GM21576 (cell line): ENCODE data around the gene GRM1.

Source experiments
- ATAC-seq: cut with Tn5 transposase; IDR thresholded peaks from one replicate; pipeline ENCODE4 v1.9.1; 2021; ENCODE audit warnings: mild to moderate bottlenecking, moderate library complexity; ENCODE audit not compliant: unreplicated experiment

Gene GRM1

GRCh38 chr6:146361128-146361924, 332.5 kb downstream of the GRM1 start:
- no peak for ATAC-seq

GRCh38 chr6:146363838-146364607, 335.2 kb downstream of the GRM1 start:
- no peak for ATAC-seq

- ATAC-seq, result no peak
These were observed 336.1 kb downstream of the GRM1 start for GRCh38 chr6:146364816-146365594.

- no peak for ATAC-seq
These were observed 338.2 kb downstream of the GRM1 start for GRCh38 chr6:146367061-146367460.

- ATAC-seq, result no peak
These were observed 341.0 kb downstream of the GRM1 start for GRCh38 chr6:146369866-146370265.

- ATAC-seq, result no peak
These were observed 352.6 kb downstream of the GRM1 start for GRCh38 chr6:146381486-146381885.

GRCh38 chr6:146388736-146389364, 360.0 kb downstream of the GRM1 start:
- no peak for ATAC-seq

- no peak for ATAC-seq
These were observed 360.9 kb downstream of the GRM1 start for GRCh38 chr6:146389740-146390139.

GRCh38 chr6:146397638-146398037, 368.8 kb downstream of the GRM1 start:
- no peak for ATAC-seq

- no peak for ATAC-seq
These were observed 373.6 kb downstream of the GRM1 start for GRCh38 chr6:146402476-146402875.

GRCh38 chr6:146408583-146408982, 379.7 kb downstream of the GRM1 start:
- ATAC-seq, result no peak

GRCh38 chr6:146410851-146411595, 382.2 kb downstream of the GRM1 start:
- ATAC-seq, result no peak

- ATAC-seq, result no peak
These were observed 390.7 kb downstream of the GRM1 start for GRCh38 chr6:146419576-146419975.

- no peak for ATAC-seq
These were observed 391.4 kb downstream of the GRM1 start for GRCh38 chr6:146420255-146420654.

GRCh38 chr6:146422789-146423375, 394.0 kb downstream of the GRM1 start:
- ATAC-seq, result no peak

- peak; percentile 47 for ATAC-seq
These were observed 394.6 kb downstream of the GRM1 start for GRCh38 chr6:146423452-146423851.

GRCh38 chr6:146426516-146426915, 397.7 kb downstream of the GRM1 start:
- no peak for ATAC-seq

GRCh38 chr6:146429831-146430230, 401.0 kb downstream of the GRM1 start:
- no peak for ATAC-seq

GRCh38 chr6:146433881-146434731, 405.2 kb downstream of the GRM1 start:
- ATAC-seq, result no peak
